HG02588 (cell line): ENCODE results near the gene COL5A1.

ENCODE experiments used
- ATAC-seq: cut with Tn5 transposase; IDR thresholded peaks from one replicate; pipeline ENCODE4 v1.9.1; 2021; ENCODE audit warnings: mild to moderate bottlenecking, moderate library complexity; ENCODE audit not compliant: unreplicated experiment

COL5A1 gene

GRCh38 chr9:134781591-134782302 lies 140.1 kb downstream of the COL5A1 start:
- ATAC-seq, result no peak

- no peak for ATAC-seq
Measured at GRCh38 chr9:134782921-134783698, 141.5 kb downstream of the COL5A1 start.

GRCh38 chr9:134783699-134784039 lies 142.1 kb downstream of the COL5A1 start:
- no peak for ATAC-seq

- no peak for ATAC-seq
Measured at GRCh38 chr9:134784577-134785305, 143.1 kb downstream of the COL5A1 start.

GRCh38 chr9:134785325-134786108 lies 143.9 kb downstream of the COL5A1 start:
- no peak for ATAC-seq

- no peak for ATAC-seq
Measured at GRCh38 chr9:134787601-134788531, 146.3 kb downstream of the COL5A1 start.

GRCh38 chr9:134789168-134789567 lies 147.6 kb downstream of the COL5A1 start:
- ATAC-seq, result no peak

- ATAC-seq, result no peak
Measured at GRCh38 chr9:134791009-134791408, 149.4 kb downstream of the COL5A1 start.

- ATAC-seq, result no peak
Measured at GRCh38 chr9:134792627-134793026, 151.0 kb downstream of the COL5A1 start.

GRCh38 chr9:134793288-134794188 lies 151.9 kb downstream of the COL5A1 start:
- ATAC-seq, result no peak

GRCh38 chr9:134794663-134795370 lies 153.2 kb downstream of the COL5A1 start:
- no peak for ATAC-seq

GRCh38 chr9:134795446-134795845 lies 153.8 kb downstream of the COL5A1 start:
- no peak for ATAC-seq

GRCh38 chr9:134796882-134797281 lies 155.3 kb downstream of the COL5A1 start:
- no peak for ATAC-seq

GRCh38 chr9:134800791-134801339 lies 159.3 kb downstream of the COL5A1 start:
- ATAC-seq, result no peak

- ATAC-seq, result no peak
Measured at GRCh38 chr9:134802216-134802795, 160.7 kb downstream of the COL5A1 start.

GRCh38 chr9:134804871-134805270 lies 163.3 kb downstream of the COL5A1 start:
- ATAC-seq, result no peak

GRCh38 chr9:134807716-134808446 lies 166.3 kb downstream of the COL5A1 start:
- ATAC-seq, result no peak
